Measurements from ENCODE around the gene TBCB.
"Not testable (repeated sequence)": the region's sequence is repeated elsewhere in the genome, so short reads cannot be mapped to it uniquely, and the experiment has no call there.

TBCB gene

GRCh38 chr19:36163813-36164212, 48.5 kb downstream of the TBCB start:
- TF ChIP-seq, protein P1, sequence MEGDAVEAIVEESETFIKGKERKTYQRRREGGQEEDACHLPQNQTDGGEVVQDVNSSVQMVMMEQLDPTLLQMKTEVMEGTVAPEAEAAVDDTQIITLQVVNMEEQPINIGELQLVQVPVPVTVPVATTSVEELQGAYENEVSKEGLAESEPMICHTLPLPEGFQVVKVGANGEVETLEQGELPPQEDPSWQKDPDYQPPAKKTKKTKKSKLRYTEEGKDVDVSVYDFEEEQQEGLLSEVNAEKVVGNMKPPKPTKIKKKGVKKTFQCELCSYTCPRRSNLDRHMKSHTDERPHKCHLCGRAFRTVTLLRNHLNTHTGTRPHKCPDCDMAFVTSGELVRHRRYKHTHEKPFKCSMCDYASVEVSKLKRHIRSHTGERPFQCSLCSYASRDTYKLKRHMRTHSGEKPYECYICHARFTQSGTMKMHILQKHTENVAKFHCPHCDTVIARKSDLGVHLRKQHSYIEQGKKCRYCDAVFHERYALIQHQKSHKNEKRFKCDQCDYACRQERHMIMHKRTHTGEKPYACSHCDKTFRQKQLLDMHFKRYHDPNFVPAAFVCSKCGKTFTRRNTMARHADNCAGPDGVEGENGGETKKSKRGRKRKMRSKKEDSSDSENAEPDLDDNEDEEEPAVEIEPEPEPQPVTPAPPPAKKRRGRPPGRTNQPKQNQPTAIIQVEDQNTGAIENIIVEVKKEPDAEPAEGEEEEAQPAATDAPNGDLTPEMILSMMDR (IDR thresholded peaks at IDR 0.05; ENCODE audit: borderline replicate concordance, control extremely low read depth, extremely low read depth, insufficient read depth, missing control alignments) = no peak
- in situ Hi-C loops (cut with MboI; ENCODE audit: low sequenced_read_pairs, unreplicated experiment) = no loop called here
- DNase-seq (ENCODE audit: low spot score) = no peak

- TF ChIP-seq, protein P1 (IDR thresholded peaks at IDR 0.05; ENCODE audit: borderline replicate concordance, control extremely low read depth, extremely low read depth, insufficient read depth, missing control alignments) = no peak
- DNase-seq (ENCODE audit: low spot score) = no peak
- in situ Hi-C loops (cut with MboI; ENCODE audit: low sequenced_read_pairs, unreplicated experiment) = no loop called here
Observed at GRCh38 chr19:36169084-36169760, 54.0 kb downstream of the TBCB start.

DNA sequence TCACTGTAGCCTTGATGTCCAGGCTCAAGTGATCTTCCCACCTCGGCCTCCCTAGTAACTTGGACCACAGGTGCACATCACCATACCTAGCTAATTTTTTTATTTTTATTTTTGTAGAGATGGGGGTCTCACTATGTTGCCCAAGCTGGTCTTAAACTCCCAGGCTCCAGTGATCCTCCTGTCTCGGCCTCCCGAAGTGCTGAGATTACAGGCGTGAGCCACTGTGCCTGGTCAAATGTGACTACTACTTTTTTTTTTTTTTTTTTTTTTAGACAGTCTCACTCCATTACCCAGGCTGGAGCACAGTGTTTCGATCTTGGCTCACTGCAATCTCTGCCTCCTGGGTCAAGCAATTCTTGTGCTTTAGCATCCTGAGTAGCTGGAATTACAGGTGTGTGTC, 57.6 kb downstream of the TBCB start:
- TF ChIP-seq, protein P1 (IDR thresholded peaks at IDR 0.05; ENCODE audit: borderline replicate concordance, control extremely low read depth, extremely low read depth, insufficient read depth, missing control alignments) = no peak
- DNase-seq (ENCODE audit: low spot score) = no peak
- in situ Hi-C loops (cut with MboI; ENCODE audit: low sequenced_read_pairs, unreplicated experiment) = no loop called here

DNA sequence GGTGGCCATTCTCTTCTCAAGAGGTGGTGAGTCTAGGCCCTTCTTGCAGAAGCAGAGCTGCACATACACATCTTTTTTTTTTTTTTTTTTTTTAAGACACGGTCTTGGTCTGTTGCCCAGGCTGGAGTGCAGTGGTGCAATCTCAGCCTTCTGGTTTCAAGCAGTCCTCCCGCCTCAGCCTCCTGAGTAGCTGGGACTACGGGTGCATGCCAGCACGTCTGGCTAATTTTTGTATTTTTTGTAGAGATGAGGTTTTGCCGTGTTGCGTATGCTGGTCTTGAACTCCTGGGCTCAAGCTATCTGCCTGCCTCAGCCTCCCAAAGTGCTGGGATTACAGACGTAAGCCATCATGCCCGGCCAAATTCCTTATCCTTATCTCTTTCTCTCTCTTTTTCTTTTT, 58.6 kb downstream of the TBCB start:
- in situ Hi-C loops (cut with MboI; ENCODE audit: low sequenced_read_pairs, unreplicated experiment) = not testable (repeated sequence)

More for the DNA sequence above, 58.6 kb downstream of the TBCB start:
- not testable (repeated sequence) for DNase-seq (ENCODE audit: low spot score)
